Activated T-cell treated with anti-CD3 and anti-CD28 coated beads, Interleukin-2, amount 50 U/mL, for 24 hours (primary cell): ENCODE data around the gene PACSIN1.

Experiments
- DNase-seq: peaks from one replicate; pipeline ENCODE4 v3.0.0-alpha.2; 2020
- H3K27ac Mint-ChIP-seq: 2 replicates; pipeline ENCODE4 v1.8.0; 2020; ENCODE audit warnings: mild to moderate bottlenecking, mixed read lengths
- H3K27me3 Mint-ChIP-seq: 2 replicates; pipeline ENCODE4 v1.8.0; 2020; ENCODE audit warnings: mixed read lengths
- H3K36me3 Mint-ChIP-seq: 2 replicates; pipeline ENCODE4 v1.8.0; 2020; ENCODE audit warnings: low read depth, mixed read lengths
- H3K4me1 Mint-ChIP-seq: 2 replicates; pipeline ENCODE4 v1.8.0; 2020; ENCODE audit warnings: low read depth, mixed read lengths
- H3K4me3 Mint-ChIP-seq: 2 replicates; pipeline ENCODE4 v1.8.0; 2020; ENCODE audit warnings: mild to moderate bottlenecking, moderate library complexity, mixed read lengths
- H3K9me3 Mint-ChIP-seq: 2 replicates; pipeline ENCODE4 v1.8.0; 2020; ENCODE audit warnings: mixed read lengths

PACSIN1 gene

DNA sequence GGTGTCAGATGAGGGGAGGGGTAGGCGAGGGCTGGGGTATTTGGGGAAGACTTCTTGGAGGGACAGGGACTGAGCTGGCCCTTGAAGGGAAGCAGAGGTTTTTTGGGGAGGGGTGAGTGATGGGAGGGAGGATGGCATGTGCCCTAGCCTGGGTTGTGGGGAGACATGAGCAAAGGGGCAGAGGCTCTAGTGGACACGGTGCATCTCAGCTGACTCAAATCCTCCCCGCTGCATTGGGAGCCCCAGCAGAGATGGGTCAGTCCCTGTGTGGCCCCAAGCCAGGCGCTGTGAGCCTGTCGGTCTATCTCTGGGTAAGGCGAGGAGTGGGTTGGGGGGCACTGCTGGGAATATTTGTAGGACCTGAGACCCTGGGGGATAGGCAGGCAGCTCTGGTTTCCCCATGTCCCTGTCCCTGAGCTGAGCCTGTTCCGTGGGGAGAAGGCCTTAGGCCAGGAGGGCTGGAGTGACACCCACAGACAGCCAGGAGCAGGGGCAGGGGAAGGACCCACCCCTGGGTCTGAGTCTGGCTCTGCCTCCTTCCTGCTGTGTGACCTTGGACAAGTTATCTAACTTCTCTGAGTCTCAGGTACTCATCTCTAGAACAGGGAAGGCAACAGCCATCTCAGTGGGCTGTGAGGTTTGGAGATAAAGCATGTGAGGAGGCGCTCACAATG, 54.2 kb downstream of the PACSIN1 start:
- Mint-ChIP-seq H3K4me3 (no peak overlapping the region), H3K27ac (no peak overlapping the region)

DNA sequence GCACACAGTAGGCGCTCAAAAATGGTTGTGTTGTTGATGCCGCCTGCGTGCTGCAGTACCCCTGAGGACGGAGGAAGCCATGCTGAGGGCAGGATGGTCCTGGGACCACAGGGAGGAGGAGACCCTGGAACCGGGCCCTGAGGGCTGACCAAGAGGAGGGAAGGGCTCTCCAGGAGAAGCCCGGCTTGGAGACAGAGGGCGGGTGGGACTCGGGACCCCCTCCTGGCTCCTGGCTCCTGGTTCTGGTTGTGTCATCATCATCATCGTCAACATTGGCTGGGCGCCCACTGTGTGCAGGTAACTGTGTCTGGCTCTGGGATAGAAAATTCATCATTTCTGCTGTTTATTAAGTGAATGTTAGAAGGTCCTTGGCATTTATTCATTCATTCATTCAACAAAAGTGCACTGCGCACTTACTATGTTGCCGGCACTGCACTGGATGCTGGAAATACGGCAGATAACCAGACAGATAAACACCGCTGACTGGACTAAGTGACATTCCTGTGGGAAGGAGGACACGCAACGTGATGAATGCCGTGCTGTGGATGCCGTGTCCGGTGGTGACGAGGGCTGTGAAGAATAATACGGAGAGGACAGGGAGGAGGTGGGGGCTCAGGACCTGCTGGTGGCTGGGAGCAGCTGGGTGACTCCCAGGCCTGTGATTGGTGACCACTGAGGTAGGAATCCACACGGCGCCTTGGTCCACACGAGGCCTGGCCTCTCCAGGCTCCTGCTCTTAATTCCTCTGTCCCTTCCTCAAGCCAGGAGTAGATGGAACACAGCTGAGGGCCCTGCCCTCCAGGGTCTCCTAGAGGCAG, 55.0 kb downstream of the PACSIN1 start:
- Mint-ChIP-seq H3K4me1 (no peaks in the 10 kb centered on the region), H3K27me3 (no peaks in the 10 kb centered on the region), H3K9me3 (no peaks in the 10 kb centered on the region), H3K36me3 (no peaks in the 10 kb centered on the region), H3K4me3 (no peak overlapping the region), H3K27ac (no peak overlapping the region)
- no peak for DNase-seq

More for the DNA sequence above, 54.2 kb downstream of the PACSIN1 start:
- H3K27me3 Mint-ChIP-seq: no peaks in the 10 kb centered on the region
- no peak for DNase-seq
- H3K4me1 Mint-ChIP-seq: no peaks in the 10 kb centered on the region
- no peaks in the 10 kb centered on the region for H3K36me3 Mint-ChIP-seq
- H3K9me3 Mint-ChIP-seq: no peaks in the 10 kb centered on the region

DNA sequence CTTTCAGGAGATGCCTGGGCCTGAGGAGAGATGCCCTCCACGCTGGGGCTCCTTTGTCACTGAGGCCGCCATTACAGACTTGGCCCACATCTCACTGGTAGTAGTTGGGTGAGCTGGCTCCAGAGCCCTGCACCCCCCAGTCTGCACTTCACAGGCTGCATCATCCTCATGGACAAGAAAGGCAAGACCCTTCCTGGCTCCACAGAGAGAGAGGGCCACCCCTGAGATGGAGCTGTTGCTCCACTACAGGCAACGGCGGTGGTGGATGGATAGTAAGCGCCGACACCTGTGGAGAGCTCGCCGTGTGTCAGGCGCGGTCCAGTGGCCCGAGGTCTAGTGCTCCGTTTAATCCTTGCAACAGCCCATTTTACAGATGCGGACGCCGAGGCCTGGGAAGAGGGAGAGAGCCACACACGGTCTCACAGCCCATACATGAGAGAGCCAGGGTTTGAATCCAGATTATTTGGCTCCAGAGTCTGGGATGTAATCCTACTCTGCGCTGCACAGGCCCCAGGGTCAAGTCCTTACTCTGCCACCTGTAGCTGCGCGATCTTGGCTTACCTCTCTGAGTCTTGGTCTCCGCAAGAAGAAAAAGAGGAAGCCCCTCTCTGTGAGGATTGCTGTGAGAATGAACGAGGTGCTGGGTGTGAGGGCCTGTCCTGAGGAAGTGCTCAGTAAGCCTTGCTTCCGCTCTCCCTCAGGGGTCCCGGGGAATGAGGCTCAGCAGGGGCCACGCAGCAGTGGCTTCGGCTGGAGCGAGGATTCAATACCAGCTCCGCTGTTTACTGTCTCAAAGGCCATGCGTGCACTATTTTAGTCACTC, 55.8 kb downstream of the PACSIN1 start:
- no peak overlapping the region for H3K27ac Mint-ChIP-seq
- no peaks in the 10 kb centered on the region for H3K4me1 Mint-ChIP-seq
- no peak for DNase-seq
- H3K36me3 Mint-ChIP-seq: no peaks in the 10 kb centered on the region
- no peaks in the 10 kb centered on the region for H3K27me3 Mint-ChIP-seq
- no peaks in the 10 kb centered on the region for H3K9me3 Mint-ChIP-seq
- H3K4me3 Mint-ChIP-seq: no peak overlapping the region

DNA sequence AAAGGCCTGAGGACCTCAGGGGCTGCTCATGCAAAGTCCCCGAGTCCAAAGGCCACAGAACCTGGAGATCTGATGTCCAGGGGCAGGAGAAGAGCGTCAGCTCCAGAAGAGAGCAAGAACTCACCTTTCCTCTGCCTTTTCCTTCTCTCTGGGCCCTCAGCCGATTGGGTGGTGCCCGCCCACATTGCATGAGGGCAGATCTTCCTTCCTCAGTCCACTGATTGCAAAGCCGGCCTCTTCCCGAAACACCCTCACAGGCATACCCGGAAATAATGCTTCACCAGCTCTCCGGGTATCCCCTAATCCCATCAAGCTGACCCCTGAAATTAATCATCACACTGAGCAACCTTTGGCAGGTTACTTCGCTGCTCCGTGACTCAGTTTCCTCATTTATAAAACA, 56.9 kb downstream of the PACSIN1 start:
- DNase-seq: no peak
- Mint-ChIP-seq H3K4me3 (no peak overlapping the region), H3K36me3 (no peaks in the 10 kb centered on the region), H3K4me1 (peaks cover 6% of the 10 kb centered on the region), H3K9me3 (no peaks in the 10 kb centered on the region), H3K27ac (no peak overlapping the region), H3K27me3 (no peaks in the 10 kb centered on the region)

DNA sequence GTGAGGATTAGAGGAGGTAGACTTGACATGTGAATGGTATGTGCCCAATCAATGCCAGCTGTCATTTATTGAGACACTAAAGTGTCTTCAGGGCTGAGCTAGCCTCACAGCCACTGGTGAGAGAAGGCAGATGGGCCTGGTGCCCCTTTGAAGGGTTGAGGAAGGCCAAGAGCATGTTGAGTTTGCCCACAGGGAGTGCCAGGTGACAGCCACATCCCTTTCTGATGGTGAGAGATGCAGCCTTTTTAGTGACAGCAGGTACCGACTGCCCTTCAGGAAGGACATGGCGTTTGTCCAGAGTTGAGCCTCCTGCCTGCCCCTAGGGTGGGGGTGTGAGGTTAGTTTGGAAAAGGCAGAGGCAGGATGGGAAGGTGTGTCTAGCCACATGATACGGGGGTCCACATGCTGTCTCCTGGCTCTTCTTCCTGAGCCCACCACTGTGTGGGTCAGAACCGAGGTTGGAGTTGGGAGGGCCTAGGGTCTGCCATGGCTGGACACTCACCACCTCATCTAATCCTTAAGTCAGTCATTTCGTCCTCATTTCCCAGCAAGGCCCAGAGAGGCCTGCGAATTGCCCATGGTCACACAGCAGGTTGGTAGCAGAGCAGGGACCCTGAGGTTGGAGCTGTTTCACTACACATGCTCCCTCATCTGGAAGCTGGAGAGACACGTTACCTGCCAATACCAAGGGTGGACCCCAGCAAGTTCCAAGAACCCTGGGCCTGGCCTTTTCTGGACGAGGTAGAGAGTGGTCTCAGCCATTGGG, 57.7 kb downstream of the PACSIN1 start:
- DNase-seq: no peak
- H3K36me3 Mint-ChIP-seq: no peaks in the 10 kb centered on the region
- no peaks in the 10 kb centered on the region for H3K9me3 Mint-ChIP-seq
- no peak overlapping the region for H3K27ac Mint-ChIP-seq
- H3K27me3 Mint-ChIP-seq: no peaks in the 10 kb centered on the region
- no peak overlapping the region for H3K4me3 Mint-ChIP-seq
- peaks cover 7% of the 10 kb centered on the region for H3K4me1 Mint-ChIP-seq

DNA sequence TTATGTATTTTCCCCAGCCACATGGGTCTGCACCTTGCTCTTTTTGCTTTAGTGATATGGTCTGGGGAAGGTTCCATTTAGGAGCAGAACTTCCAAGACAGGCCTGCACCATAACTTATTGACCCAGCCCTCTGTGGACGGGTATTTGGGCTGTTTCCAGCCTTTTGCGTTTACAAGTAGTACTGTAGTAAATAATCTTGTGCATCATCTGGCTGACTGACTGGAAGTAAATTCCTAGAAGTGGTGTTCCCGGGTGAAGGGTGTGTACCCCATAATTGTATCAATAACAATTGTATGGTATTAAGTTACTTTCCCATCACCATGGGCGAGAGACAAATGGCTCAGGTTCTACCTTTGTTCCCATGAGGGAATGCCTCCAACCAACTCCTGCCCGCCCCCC, 58.6 kb downstream of the PACSIN1 start:
- no peaks in the 10 kb centered on the region for H3K27me3 Mint-ChIP-seq
- no peak overlapping the region for H3K4me3 Mint-ChIP-seq
- H3K9me3 Mint-ChIP-seq: no peaks in the 10 kb centered on the region
- no peak overlapping the region for H3K27ac Mint-ChIP-seq
- H3K36me3 Mint-ChIP-seq: no peaks in the 10 kb centered on the region
- DNase-seq: no peak
- H3K4me1 Mint-ChIP-seq: peaks cover 7% of the 10 kb centered on the region

DNA sequence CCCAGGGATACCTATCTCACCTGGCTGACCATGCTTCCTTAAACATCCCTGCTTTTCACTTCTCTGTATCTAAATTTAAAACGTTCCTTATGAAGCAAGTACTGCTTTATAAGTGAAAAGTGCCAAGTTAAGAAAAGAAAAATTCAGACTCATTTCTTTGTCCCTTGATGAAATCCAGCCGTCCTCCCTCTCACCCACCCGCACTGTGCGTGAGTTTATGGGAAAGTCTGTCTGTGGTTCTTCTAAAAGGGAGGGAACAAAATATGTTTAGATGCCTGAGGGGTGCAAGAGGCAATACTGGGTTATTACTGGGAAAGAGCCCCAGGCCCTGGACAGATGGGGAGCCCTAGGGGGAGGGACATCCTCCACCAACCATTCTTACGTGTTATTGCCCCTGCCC, 59.1 kb downstream of the PACSIN1 start:
- H3K36me3 Mint-ChIP-seq: no peaks in the 10 kb centered on the region
- H3K9me3 Mint-ChIP-seq: no peaks in the 10 kb centered on the region
- H3K4me3 Mint-ChIP-seq: no peak overlapping the region
- H3K27me3 Mint-ChIP-seq: no peaks in the 10 kb centered on the region
- no peak overlapping the region for H3K27ac Mint-ChIP-seq
- H3K4me1 Mint-ChIP-seq: peaks cover 7% of the 10 kb centered on the region
- no peak for DNase-seq

DNA sequence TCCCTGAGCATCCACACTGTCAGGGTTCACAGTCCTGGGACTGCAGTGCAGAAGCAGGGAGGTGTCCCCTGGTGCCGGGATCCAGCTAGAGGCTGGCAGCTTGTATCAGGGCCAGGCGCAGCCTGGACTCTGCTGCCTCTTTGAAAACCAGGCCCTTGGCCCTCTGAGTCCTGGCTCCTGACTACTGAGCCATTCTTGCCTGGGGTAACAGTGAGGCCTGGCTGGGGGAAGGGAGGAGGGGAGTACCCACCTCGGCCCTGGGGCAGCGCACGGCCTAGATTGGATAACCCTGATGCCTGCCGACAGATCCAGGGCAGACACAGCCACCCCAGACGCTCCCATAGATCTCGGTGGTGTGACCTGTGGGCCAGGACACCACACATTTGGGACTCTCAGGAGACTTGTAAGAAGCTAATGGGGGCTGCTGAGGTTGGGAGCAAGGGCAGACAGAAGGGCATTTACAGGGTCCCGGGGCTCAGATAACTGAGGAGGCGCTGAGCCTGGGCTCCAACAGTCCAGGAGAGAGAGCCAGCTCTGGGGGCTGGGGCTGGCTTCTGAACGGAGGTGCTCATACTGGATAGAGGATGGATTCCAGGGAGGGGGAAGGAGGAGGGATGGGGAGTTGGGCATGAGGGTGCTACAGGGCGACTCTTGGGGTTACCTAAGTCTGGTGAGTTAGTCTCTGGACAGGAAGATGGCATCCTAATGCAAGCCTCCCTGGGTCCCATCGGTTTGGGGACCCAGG, 59.7 kb downstream of the PACSIN1 start:
- no peak for DNase-seq
- no peak overlapping the region for H3K4me3 Mint-ChIP-seq
- peaks cover 7% of the 10 kb centered on the region for H3K4me1 Mint-ChIP-seq
- no peaks in the 10 kb centered on the region for H3K36me3 Mint-ChIP-seq
- no peaks in the 10 kb centered on the region for H3K27me3 Mint-ChIP-seq
- no peaks in the 10 kb centered on the region for H3K9me3 Mint-ChIP-seq
- no peak overlapping the region for H3K27ac Mint-ChIP-seq

DNA sequence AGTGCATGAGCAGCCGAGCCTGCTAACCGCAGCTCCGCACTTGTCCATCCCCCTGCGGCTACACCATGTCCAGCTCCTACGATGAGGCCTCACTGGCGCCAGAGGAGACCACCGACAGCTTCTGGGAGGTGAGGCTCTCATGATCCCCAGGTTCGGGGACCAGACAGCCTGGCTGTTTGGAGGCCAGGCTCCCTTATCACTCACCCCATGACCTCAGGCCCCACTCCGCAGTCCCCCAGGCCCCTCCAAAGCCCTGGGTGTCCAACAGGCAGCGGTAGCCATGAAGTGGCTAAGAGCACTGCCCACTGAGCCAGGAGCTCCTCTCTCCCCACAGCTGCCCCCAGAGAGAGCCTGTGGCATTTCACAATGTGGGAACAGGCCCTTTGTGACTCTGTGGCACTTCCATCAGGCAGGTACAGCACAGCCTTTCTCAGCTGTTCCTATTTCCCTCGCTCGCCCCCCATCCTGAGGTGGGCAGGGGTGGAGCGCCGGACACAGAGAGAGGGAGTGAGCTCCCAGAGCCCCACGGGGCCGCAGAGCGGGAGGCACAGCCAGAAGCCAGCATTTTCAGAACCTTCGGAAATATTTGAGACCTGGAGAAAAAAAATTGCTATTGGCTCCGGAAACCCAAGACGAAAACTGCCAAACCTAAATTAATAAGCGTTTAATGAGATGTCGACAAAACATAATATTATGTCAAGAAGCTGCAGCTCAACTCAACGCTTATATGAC, 60.5 kb downstream of the PACSIN1 start:
- no peaks in the 10 kb centered on the region for H3K9me3 Mint-ChIP-seq
- H3K4me3 Mint-ChIP-seq: no peak overlapping the region
- H3K36me3 Mint-ChIP-seq: no peaks in the 10 kb centered on the region
- DNase-seq: peak; percentile 35
- no peaks in the 10 kb centered on the region for H3K27me3 Mint-ChIP-seq
- H3K27ac Mint-ChIP-seq: no peak overlapping the region
- peaks cover 7% of the 10 kb centered on the region for H3K4me1 Mint-ChIP-seq

DNA sequence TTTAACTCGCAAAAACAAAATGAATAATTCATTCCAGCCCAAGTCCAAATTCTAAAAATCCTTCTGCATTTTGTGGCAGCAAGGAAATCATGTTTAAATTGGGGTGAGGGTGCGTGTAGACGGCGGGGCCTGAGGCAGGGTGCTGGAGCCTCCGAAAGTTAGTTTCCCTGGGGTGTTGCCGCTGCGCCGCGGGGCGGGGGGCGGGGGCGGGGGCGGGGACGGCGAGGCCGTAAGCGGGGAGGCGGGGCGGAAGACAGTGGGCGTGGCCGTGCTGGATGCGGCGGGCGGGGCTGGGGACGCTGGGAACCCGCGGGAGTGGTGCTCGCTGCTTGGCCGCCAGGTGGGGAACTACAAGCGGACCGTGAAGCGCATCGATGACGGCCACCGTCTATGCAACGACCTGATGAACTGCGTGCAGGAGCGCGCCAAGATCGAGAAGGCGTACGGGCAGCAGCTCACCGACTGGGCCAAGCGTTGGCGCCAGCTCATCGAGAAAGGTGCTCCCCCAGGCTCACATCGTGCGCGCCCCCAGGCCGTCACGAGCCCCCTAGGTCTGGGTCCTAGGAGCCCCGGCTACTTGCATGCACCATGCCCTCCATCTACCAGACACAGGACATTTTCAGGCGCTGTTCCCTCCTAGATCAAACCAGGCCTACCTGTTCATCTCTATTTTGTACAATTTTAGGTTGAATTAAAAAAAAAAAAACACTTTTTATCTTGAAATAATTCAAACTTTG, 61.3 kb downstream of the PACSIN1 start:
- peak; percentile 97 for DNase-seq
- Mint-ChIP-seq H3K36me3 (no peaks in the 10 kb centered on the region), H3K27me3 (no peaks in the 10 kb centered on the region), H3K9me3 (no peaks in the 10 kb centered on the region), H3K27ac (no peak overlapping the region), H3K4me1 (peaks cover 7% of the 10 kb centered on the region), H3K4me3 (no peak overlapping the region)

DNA sequence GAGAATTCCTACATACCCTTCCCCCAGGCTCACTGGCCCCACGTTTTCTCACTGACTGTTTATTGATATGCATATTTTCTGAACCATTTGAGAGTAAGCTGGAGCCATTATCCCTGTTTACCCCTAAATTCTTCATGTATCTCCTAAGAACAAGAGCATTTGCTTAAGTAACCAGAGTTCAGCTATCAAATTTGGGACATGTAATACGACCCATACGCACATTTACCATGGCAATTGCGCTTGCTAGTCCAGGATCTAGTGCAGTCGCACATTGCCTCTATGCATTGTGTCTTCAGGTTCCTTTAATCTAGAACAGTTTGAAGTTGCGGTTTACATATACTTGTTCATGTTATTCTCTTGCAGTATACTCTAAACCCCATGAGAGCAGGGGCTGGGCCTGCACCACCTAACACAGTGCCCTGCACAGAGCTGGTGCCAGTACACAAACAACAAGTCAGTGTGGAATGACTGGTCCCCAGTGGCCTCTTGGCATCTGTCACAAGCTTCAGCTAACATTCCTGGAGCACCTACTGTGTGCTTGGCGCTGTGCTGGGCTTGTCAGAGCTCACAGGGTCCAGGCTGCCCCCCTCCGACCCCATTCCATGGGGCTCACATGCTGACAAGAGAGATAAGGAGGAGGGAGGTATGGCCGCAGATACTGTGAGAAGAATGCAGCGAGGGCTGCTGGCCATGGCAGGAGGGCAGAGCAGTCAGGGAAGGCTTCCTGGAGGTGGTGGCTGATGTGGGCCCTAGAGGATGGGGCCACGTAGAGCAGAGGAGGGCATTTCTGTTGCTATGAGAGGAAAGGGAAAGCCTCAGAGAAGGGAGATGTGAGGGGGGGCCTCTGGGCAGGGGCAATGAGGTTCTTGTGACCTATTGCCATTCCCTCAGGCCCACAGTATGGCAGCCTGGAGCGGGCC, 62.1 kb downstream of the PACSIN1 start:
- Mint-ChIP-seq H3K36me3 (no peaks in the 10 kb centered on the region), H3K4me3 (no peak overlapping the region), H3K27ac (no peak overlapping the region), H3K27me3 (no peaks in the 10 kb centered on the region), H3K4me1 (peaks cover 7% of the 10 kb centered on the region), H3K9me3 (no peaks in the 10 kb centered on the region)
- DNase-seq: no peak
